ENCODE results near the gene PLCB4.

DNA sequence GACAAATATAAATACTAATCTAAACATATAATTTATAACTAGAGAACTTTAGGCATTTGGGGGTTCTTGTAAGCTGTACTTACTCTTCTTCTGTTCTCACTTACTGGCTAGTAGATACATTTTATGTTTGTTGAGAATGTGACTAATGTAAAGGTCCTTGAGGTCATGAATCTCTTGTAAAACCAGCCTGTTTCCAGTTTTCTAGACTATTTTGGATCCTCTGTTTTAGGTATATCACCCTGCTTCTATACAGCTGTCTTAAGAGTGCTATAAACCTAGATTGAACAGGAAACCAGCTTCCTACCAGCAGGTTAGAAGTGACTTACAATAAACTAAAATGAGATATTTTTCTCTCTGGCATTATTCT, 134.2 kb downstream of the PLCB4 start:
- TF ChIP-seq, protein P1, sequence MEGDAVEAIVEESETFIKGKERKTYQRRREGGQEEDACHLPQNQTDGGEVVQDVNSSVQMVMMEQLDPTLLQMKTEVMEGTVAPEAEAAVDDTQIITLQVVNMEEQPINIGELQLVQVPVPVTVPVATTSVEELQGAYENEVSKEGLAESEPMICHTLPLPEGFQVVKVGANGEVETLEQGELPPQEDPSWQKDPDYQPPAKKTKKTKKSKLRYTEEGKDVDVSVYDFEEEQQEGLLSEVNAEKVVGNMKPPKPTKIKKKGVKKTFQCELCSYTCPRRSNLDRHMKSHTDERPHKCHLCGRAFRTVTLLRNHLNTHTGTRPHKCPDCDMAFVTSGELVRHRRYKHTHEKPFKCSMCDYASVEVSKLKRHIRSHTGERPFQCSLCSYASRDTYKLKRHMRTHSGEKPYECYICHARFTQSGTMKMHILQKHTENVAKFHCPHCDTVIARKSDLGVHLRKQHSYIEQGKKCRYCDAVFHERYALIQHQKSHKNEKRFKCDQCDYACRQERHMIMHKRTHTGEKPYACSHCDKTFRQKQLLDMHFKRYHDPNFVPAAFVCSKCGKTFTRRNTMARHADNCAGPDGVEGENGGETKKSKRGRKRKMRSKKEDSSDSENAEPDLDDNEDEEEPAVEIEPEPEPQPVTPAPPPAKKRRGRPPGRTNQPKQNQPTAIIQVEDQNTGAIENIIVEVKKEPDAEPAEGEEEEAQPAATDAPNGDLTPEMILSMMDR (IDR thresholded peaks at IDR 0.05): no peak
- no peak for TF ChIP-seq POLR2A (IDR thresholded peaks at IDR 0.05)
